Transverse colon (tissue), 4 donors: Measurements from ENCODE around the gene CUL3. TPM values are rescaled to one million over a fixed set of nuclear protein-coding genes. Genes with fewer than 3 reads are reported as not detected.
"Not testable (repeated sequence)": the region's sequence is repeated elsewhere in the genome, so short reads cannot be mapped to it uniquely, and the experiment has no call there.

Source experiments
- DNase-seq: peaks from one replicate; pipeline ENCODE4 v3.0.0-alpha.2; 2019
- H3K27ac ChIP-seq, 4 donors: fragments of 200-600 bp; sonication (generic); 2 replicates each; pipeline ENCODE4 v1.5.1; 2016 to 2018; ENCODE audit warnings: inconsistent platforms in 4 of 4
- H3K27me3 ChIP-seq: fragments of 200-600 bp; sonication (generic); 2 replicates; pipeline ENCODE4 v1.5.1; 2017; ENCODE audit warnings: inconsistent platforms
- H3K36me3 ChIP-seq, 4 donors: fragments of 200-600 bp; sonication (generic); 2 replicates each; pipeline ENCODE4 v1.5.1; 2017 to 2019; ENCODE audit warnings: inconsistent platforms in 4 of 4
- H3K4me1 ChIP-seq, 4 donors: fragments of 200-600 bp; sonication (generic); 2 replicates each; pipeline ENCODE4 v1.5.1; 2017 to 2020; ENCODE audit warnings: inconsistent platforms in 4 of 4
- H3K4me3 ChIP-seq, 4 donors: fragments of 200-600 bp; sonication (generic); 1 replicate in 1 of 4; 2 replicates in 3 of 4; pipeline versions ENCODE4 v1.5.1 to v1.6.1; 2017 to 2019; ENCODE audit warnings: inconsistent platforms in 4 of 4
- H3K9me3 ChIP-seq, 2 donors: fragments of 200-600 bp; sonication (generic); 2 replicates each; pipeline ENCODE4 v1.5.1; 2017 to 2019; ENCODE audit warnings: inconsistent platforms in 2 of 2
- EP300 ChIP-seq: sonication (generic); formaldehyde crosslinking; IDR thresholded peaks from one replicate; pipeline ENCODE4 v1.6.1; 2017; ENCODE audit warnings: antibody characterized with exemption, low read depth
- POLR2A ChIP-seq: fragments of 450-650 bp; IDR thresholded peaks from one replicate; pipeline ENCODE4 v1.6.1; 2016; ENCODE audit warnings: antibody characterized with exemption, mild to moderate bottlenecking, moderate library complexity
- POLR2AphosphoS5 ChIP-seq, 3 donors: sonication (generic); formaldehyde crosslinking; IDR thresholded peaks; one replicate each; pipeline ENCODE4 v1.6.1; 2016; ENCODE audit warnings: antibody characterized with exemption in 3 of 3
- WGBS, 2 donors: methylation state at CpG; one replicate each; pipeline ENCODE4 v1.1.5; 2018; ENCODE audit warnings: low coverage in 1 of 2; 5-methylcytosine and 5-hydroxymethylcytosine counted together
- in situ Hi-C, 4 donors: fragments of 200-750 bp; cut with MboI; loops; one replicate each; pipeline versions ENCODE4 v1.15.0 to v1.15.1; 2017; ENCODE audit warnings: low sequenced_read_pairs in 3 of 4, low pct_ligation_motif_present in 1 of 4, low pct_unique_long_range_greater_than_20kb in 1 of 4
- intact Hi-C: fragments of 100-400 bp; cut with DNase I; formaldehyde crosslinking; loops from one replicate; pipeline ENCODE4 v1.15.1; 2023; ENCODE audit warnings: low total_unique reads
- total RNA-seq, 4 donors: library from RNA; depleted of rRNA; stranded (reverse); fragments of >200 nt; gene quantifications; one replicate each; pipeline ENCODE4 v1.1.0, GENCODE V29; 2016
- TF ChIP-seq, protein P1 (sequence below), 5 experiments: fragments of 200-600 bp in 3 of 5; fragments of 450-650 bp in 2 of 5; sonication (generic) in 3 of 5; IDR thresholded peaks; 1 replicate in 2 of 5; 2 replicates in 3 of 5; pipeline ENCODE4 v1.5.1; 2016 to 2017; ENCODE audit warnings: antibody characterized with exemption in 5 of 5, inconsistent platforms in 3 of 5, mild to moderate bottlenecking in 2 of 5, moderate library complexity in 1 of 5

CUL3 gene
- total RNA-seq, 4 donors from 2014 or later = 18.5 to 104 (median 57.9) TPM

DNA sequence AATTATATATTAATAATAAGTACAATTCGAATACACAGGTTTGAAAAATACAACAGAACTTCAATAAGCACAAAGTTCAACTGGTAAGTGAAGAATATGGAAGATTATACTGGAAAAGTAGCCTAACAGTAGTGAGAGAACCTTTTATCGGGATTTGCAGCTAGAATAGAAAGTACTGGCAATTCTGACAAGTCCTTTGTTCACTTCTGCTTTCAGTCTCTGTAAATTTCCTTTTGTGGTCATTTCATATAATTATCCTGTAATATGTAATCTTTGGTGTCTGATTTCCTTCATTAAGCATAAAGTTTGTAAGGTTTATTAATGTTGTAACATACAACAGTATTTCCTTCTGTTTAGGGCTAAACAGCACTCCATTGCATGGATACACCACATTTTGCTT lies 67.2 kb downstream of the CUL3 start:
- no peak for DNase-seq
- TF ChIP-seq POLR2AphosphoS5 (IDR thresholded peaks at IDR 0.05) = no peak
- no peak for TF ChIP-seq EP300
- TF ChIP-seq, protein P1, sequence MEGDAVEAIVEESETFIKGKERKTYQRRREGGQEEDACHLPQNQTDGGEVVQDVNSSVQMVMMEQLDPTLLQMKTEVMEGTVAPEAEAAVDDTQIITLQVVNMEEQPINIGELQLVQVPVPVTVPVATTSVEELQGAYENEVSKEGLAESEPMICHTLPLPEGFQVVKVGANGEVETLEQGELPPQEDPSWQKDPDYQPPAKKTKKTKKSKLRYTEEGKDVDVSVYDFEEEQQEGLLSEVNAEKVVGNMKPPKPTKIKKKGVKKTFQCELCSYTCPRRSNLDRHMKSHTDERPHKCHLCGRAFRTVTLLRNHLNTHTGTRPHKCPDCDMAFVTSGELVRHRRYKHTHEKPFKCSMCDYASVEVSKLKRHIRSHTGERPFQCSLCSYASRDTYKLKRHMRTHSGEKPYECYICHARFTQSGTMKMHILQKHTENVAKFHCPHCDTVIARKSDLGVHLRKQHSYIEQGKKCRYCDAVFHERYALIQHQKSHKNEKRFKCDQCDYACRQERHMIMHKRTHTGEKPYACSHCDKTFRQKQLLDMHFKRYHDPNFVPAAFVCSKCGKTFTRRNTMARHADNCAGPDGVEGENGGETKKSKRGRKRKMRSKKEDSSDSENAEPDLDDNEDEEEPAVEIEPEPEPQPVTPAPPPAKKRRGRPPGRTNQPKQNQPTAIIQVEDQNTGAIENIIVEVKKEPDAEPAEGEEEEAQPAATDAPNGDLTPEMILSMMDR (IDR thresholded peaks at IDR 0.05) = no peak
- no peak for TF ChIP-seq POLR2A
- Histone ChIP-seq H3K27me3 (no peaks in the 10 kb centered on the region), H3K9me3 (no peaks in the 10 kb centered on the region), H3K36me3 (peaks cover 0 to under 1% (median 0%) of the 10 kb centered on the region in 4 donors), H3K4me3 (no peak overlapping the region), H3K4me1 (peaks cover 0 to 42% (median 21%) of the 10 kb centered on the region in 4 donors), H3K27ac (no peak overlapping the region)
- intact Hi-C loops = no loop called here
- in situ Hi-C loops = no loop called here
- WGBS, 2 donors = 72 to 75% methylated on average over 2 of the region's 2 CpGs

DNA sequence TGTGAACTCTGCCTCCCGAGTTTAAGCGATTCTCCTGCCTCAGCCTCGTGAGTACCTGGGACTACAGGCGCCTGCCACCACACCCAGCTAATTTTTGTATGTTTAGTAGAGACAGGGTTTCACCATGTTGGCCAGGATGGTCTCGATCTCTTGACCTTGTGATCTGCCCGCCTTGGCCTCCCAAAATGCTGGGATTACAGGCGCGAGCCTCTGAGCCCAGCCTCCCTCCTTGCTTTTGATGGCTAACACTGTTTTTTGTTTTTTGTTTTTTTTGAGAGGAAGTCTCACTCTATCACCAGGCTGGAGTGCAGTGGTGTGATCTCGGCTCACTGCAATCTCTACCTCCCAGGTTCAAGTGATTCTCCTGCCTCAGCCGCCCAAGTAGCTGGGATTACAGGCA lies 68.8 kb downstream of the CUL3 start:
- in situ Hi-C loops, H3K4me3 ChIP-seq, DNase-seq, H3K27me3 ChIP-seq, H3K9me3 ChIP-seq, intact Hi-C loops, H3K27ac ChIP-seq, H3K36me3 ChIP-seq: not testable (repeated sequence)
- WGBS, 2 donors = 91 to 94% methylated on average over 3 to 10 of the region's 10 CpGs
- peaks cover 0 to 40% (median 21%) of the 10 kb centered on the region in 4 donors for H3K4me1 ChIP-seq

DNA sequence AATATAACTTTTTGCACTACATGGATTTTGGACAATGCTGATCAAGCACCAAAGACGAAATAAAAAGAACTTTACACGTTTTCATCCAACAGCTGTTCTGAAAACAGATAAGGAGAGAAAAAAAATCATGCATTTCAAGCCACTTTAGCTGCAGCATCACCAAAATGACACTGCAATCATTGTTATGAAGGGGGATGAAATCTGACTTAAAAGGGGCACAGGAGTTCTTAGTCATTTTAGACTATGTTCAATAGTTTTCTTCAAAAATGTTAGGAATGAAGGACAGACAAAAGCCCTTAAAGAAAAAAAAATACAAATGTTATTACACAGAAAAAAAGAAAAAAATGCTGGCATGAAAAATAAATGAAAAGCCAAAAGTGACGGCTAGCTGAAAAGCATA lies 71.2 kb downstream of the CUL3 start:
- peaks cover 0 to 17% (median 6%) of the 10 kb centered on the region in 4 donors for H3K4me1 ChIP-seq
- 54 to 65% methylated on average over 3 of the region's 3 CpGs for WGBS, 2 donors
- TF ChIP-seq POLR2AphosphoS5 (IDR thresholded peaks at IDR 0.05) (no peak), POLR2A (no peak), EP300 (no peak)
- TF ChIP-seq, protein P1 (IDR thresholded peaks at IDR 0.05) = no peak
- no peak overlapping the region for H3K4me3 ChIP-seq
- H3K9me3 ChIP-seq = no peaks in the 10 kb centered on the region
- intact Hi-C loops = no loop called here
- no peak for DNase-seq
- H3K36me3 ChIP-seq = peaks cover 0 to 6% (median 0%) of the 10 kb centered on the region in 4 donors
- no peaks in the 10 kb centered on the region for H3K27me3 ChIP-seq
- in situ Hi-C loops = no loop called here
- no peak overlapping the region for H3K27ac ChIP-seq

DNA sequence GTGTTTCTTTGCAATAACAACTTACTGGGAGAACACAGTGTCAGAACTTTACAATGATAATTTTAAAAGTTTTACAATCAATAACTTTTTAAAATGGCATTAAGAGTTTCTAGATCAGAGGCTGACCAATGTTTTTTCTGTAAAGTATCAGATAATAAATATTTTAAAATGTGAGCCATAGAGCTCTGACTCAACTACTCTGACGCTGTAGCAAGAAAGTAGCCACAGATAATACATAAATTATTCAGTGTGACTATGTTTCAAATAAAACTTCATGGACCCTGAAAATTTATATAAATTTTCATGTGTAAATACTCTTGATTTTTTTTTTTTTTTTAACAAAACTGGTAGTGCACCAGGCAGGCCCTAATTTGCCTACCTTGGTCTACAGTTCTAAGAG lies 77.4 kb downstream of the CUL3 start:
- intact Hi-C loops (no loop called here), in situ Hi-C loops (no loop called here)
- no peaks in the 10 kb centered on the region for H3K9me3 ChIP-seq
- peaks cover 0 to 39% (median 14%) of the 10 kb centered on the region in 4 donors for H3K36me3 ChIP-seq
- no peaks in the 10 kb centered on the region for H3K27me3 ChIP-seq
- H3K4me3 ChIP-seq = no peak overlapping the region
- DNase-seq = no peak
- H3K27ac ChIP-seq = no peak overlapping the region
- no peaks in the 10 kb centered on the region for H3K4me1 ChIP-seq
- WGBS, 2 donors = 92 to 95% methylated on average over 1 of the region's 1 CpG
- no peak for TF ChIP-seq POLR2A
- TF ChIP-seq, protein P1 (IDR thresholded peaks at IDR 0.05) = no peak

DNA sequence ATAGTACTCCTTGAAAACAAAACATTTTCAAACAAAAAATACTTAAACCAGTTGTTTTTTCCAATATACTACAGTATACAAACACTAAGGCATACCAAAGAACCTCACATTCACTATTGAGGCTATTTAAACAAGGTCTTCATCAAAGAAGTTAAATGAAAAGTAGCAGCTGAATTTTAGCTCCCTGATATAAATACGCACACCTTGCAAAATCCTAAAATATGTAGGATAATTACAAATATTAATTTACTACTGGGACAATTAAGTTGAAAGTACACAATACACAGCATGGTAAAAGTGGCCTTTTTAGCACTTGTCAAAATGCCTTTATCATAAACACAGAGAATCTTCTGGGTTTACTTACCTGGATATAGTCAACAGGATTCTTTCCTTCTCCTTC lies 78.7 kb downstream of the CUL3 start:
- intact Hi-C loops = no loop called here
- TF ChIP-seq POLR2A = no peak
- no peak for TF ChIP-seq EP300
- TF ChIP-seq, protein P1 (IDR thresholded peaks at IDR 0.05) = no peak
- no peak for TF ChIP-seq POLR2AphosphoS5 (IDR thresholded peaks at IDR 0.05)
- no peaks in the 10 kb centered on the region for H3K4me1 ChIP-seq
- H3K36me3 ChIP-seq = peaks cover 0 to 40% (median 19%) of the 10 kb centered on the region in 4 donors
- H3K27ac ChIP-seq = no peak overlapping the region
- no peak for DNase-seq
- no peaks in the 10 kb centered on the region for H3K9me3 ChIP-seq
- 98 to 100% methylated on average over 1 of the region's 1 CpG for WGBS, 2 donors
- no peak overlapping the region for H3K4me3 ChIP-seq
- H3K27me3 ChIP-seq = no peaks in the 10 kb centered on the region
- in situ Hi-C loops = no loop called here
